Right lobe of liver (tissue), 6 donors: ENCODE data around the gene SIN3B. TPM values are rescaled to one million over a fixed set of nuclear protein-coding genes. Genes with fewer than 3 reads are reported as not detected.

ENCODE experiments used
- ATAC-seq, 4 donors: fragments of 200-7000 bp; cut with Tn5 transposase; one replicate each; pipeline ENCODE4 v1.9.1; 2020; ENCODE audit warnings: mild to moderate bottlenecking in 4 of 4, moderate library complexity in 4 of 4
- DNase-seq, 3 donors: peaks; one replicate each; pipeline ENCODE4 v3.0.0-alpha.2; 2020
- H3K27ac ChIP-seq, 3 donors: fragments of 200-600 bp; one replicate each; pipeline ENCODE4 v1.8.0; 2022
- H3K27me3 ChIP-seq, 2 donors: fragments of 200-600 bp; one replicate each; pipeline ENCODE4 v1.8.0; 2022
- H3K36me3 ChIP-seq, 4 donors: fragments of 200-600 bp; sonication (generic) in 1 of 4; one replicate each; pipeline versions ENCODE4 v1.5.1 to v1.8.0; 2017 to 2022; ENCODE audit warnings: control low read depth in 1 of 4
- H3K4me1 ChIP-seq, 4 donors: fragments of 200-600 bp; sonication (generic) in 1 of 4; one replicate each; pipeline versions ENCODE4 v1.5.1 to v1.8.0; 2017 to 2022; ENCODE audit warnings: control low read depth in 1 of 4
- H3K4me3 ChIP-seq, 3 donors: fragments of 200-600 bp; one replicate each; pipeline ENCODE4 v1.8.0; 2022
- H3K9me3 ChIP-seq, 4 donors: fragments of 200-600 bp; sonication (generic) in 1 of 4; one replicate each; pipeline versions ENCODE4 v1.5.1 to v1.8.0; 2017 to 2022; ENCODE audit warnings: control low read depth in 1 of 4
- POLR2A ChIP-seq: fragments of 450-650 bp; IDR thresholded peaks from one replicate; pipeline ENCODE4 v1.6.1; 2017; ENCODE audit warnings: antibody characterized with exemption, mild to moderate bottlenecking
- WGBS: methylation state at CpG from one replicate; pipeline ENCODE4 v1.1.6; 2018; ENCODE audit warnings: low coverage, low lambda C conversion rate; ENCODE audit not compliant: insufficient coverage; ENCODE audit errors: missing lambda C conversion rate; 5-methylcytosine and 5-hydroxymethylcytosine counted together
- intact Hi-C, 2 donors: fragments of 100-400 bp; cut with DNase I; formaldehyde crosslinking; loops; one replicate each; pipeline versions ENCODE4 v1.11.2 to v1.14.1; 2022
- total RNA-seq, 6 experiments: library from RNA; depleted of rRNA in 2 of 6; stranded (reverse); fragments of >200 nt in 2 of 6; fragmentation: NEBNext Ultra II Directional in 3 of 6; extraction: Animal tissue kit (Norgen Biotek cat#: 25700) in 3 of 6; gene quantifications; one replicate each; pipeline versions ENCODE4 v1.1.0 to v1.2.4, GENCODE V29; 2016 to 2023
- TF ChIP-seq, protein P1 (sequence below), 4 donors: fragments of 200-600 bp in 3 of 4; fragments of 450-650 bp in 1 of 4; IDR thresholded peaks; one replicate each; pipeline versions ENCODE4 v1.5.1 to v1.8.0; 2016 to 2022; ENCODE audit warnings: antibody characterized with exemption in 4 of 4, mild to moderate bottlenecking in 2 of 4
- donor health status: DM: no; HTN: yes; CAD: no.
- donor health status: DM: no; HTN: no; CAD: no.
- donor health status: DM: no; HTN: no; CAD: no.
- donor health status: DM: no; HTN: yes; CAD: no.
- donor health status: DM: no; HTN: yes; CAD: no.

The SIN3B gene
- total RNA-seq, 6 experiments from 2014 or later = 10.6 to 20.9 (median 13.6) TPM

DNA sequence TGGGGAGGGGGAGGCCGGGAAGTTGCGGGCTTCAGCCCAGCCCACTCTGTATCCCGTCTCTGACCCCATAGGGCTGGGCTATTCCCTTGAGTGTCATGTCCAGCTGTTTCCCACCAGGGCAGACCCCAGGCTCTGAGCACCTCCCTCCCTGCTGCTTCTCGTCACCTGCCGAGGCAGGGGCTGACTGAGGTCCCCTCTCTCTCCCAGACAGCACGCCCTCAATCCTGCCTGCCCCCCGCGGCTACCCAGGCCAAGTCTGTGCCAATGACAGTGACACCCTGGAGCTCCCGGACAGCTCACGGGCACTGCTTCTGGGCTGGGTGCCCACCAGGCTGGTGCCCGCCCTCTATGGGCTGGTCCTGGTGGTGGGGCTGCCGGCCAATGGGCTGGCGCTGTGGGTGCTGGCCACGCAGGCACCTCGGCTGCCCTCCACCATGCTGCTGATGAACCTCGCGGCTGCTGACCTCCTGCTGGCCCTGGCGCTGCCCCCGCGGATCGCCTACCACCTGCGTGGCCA lies 60.2 kb downstream of the SIN3B start:
- no peaks in the 10 kb centered on the region for H3K36me3 ChIP-seq
- no peaks in the 10 kb centered on the region for H3K4me1 ChIP-seq
- TF ChIP-seq, protein P1, sequence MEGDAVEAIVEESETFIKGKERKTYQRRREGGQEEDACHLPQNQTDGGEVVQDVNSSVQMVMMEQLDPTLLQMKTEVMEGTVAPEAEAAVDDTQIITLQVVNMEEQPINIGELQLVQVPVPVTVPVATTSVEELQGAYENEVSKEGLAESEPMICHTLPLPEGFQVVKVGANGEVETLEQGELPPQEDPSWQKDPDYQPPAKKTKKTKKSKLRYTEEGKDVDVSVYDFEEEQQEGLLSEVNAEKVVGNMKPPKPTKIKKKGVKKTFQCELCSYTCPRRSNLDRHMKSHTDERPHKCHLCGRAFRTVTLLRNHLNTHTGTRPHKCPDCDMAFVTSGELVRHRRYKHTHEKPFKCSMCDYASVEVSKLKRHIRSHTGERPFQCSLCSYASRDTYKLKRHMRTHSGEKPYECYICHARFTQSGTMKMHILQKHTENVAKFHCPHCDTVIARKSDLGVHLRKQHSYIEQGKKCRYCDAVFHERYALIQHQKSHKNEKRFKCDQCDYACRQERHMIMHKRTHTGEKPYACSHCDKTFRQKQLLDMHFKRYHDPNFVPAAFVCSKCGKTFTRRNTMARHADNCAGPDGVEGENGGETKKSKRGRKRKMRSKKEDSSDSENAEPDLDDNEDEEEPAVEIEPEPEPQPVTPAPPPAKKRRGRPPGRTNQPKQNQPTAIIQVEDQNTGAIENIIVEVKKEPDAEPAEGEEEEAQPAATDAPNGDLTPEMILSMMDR (IDR thresholded peaks at IDR 0.05) = no peak
- no peak for TF ChIP-seq POLR2A
- DNase-seq = no peak
- H3K9me3 ChIP-seq = no peaks in the 10 kb centered on the region
- no peak overlapping the region for H3K27ac ChIP-seq
- no peaks in the 10 kb centered on the region for H3K27me3 ChIP-seq
- 60% methylated on average over 1 of the region's 22 CpGs for WGBS
- no peak for ATAC-seq
- H3K4me3 ChIP-seq = no peak overlapping the region
- intact Hi-C loops = no loop called here

DNA sequence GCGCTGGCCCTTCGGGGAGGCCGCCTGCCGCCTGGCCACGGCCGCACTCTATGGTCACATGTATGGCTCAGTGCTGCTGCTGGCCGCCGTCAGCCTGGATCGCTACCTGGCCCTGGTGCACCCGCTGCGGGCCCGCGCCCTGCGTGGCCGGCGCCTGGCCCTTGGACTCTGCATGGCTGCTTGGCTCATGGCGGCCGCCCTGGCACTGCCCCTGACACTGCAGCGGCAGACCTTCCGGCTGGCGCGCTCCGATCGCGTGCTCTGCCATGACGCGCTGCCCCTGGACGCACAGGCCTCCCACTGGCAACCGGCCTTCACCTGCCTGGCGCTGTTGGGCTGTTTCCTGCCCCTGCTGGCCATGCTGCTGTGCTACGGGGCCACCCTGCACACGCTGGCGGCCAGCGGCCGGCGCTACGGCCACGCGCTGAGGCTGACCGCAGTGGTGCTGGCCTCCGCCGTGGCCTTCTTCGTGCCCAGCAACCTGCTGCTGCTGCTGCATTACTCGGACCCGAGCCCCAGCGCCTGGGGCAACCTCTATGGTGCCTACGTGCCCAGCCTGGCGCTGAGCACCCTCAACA lies 60.8 kb downstream of the SIN3B start:
- no peaks in the 10 kb centered on the region for H3K4me1 ChIP-seq
- no peak overlapping the region for H3K27ac ChIP-seq

GRCh38 chr19:16890461-16891184 lies 61.4 kb downstream of the SIN3B start:
- intact Hi-C loops = no loop called here
- H3K4me3 ChIP-seq = no peak overlapping the region
- H3K27ac ChIP-seq = no peak overlapping the region
- no peaks in the 10 kb centered on the region for H3K36me3 ChIP-seq
- 75% methylated on average over 12 of the region's 24 CpGs for WGBS
- H3K4me1 ChIP-seq = no peaks in the 10 kb centered on the region
- no peaks in the 10 kb centered on the region for H3K9me3 ChIP-seq
- no peak for DNase-seq
- H3K27me3 ChIP-seq = no peaks in the 10 kb centered on the region
- TF ChIP-seq, protein P1 (IDR thresholded peaks at IDR 0.05) = no peak
- no peak for TF ChIP-seq POLR2A
- no peak for ATAC-seq

More for the DNA sequence above, 60.8 kb downstream of the SIN3B start:
- H3K36me3 ChIP-seq = no peaks in the 10 kb centered on the region
- WGBS = no CpG with 5 or more reads among the region's 48 CpGs
- intact Hi-C loops = no loop called here
- H3K4me3 ChIP-seq = no peak overlapping the region
- ATAC-seq (no peak), DNase-seq (no peak)
- TF ChIP-seq, protein P1 (IDR thresholded peaks at IDR 0.05) = no peak
- TF ChIP-seq POLR2A = no peak
- no peaks in the 10 kb centered on the region for H3K27me3 ChIP-seq
- H3K9me3 ChIP-seq = no peaks in the 10 kb centered on the region

DNA sequence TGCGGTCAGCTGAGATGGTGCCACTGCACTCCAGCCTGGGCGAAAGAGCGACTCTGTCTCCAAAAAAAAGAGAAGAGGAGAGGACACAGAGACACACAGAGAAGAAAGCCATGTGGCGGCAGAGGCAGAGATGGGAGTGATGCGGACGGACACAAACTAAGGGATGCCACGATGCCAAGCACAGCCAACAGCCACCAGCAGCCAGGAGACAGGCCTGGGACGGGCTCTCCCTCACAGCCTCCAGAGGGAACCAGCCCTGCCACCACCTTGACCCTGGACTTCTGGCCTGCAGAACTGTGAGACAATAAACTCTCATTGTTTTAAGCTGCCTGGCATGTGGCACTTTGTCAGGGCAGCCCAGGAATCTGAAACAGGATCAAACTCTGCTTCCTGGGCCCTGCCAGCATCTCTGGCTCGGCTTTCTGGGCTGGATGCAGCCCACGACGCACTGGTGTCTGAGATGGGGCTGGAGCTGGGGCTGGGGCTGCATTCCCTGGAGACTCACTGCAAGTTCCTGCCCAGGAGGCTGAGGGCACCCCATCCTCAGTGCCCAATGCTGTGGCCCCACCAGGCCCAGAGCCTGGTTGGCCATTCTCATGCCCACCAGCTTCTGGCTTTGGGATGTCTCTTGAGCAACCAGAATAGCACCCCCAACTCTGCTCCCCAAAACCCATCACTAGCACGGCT lies 62.6 kb downstream of the SIN3B start:
- Histone ChIP-seq H3K4me3 (no peak overlapping the region), H3K36me3 (no peaks in the 10 kb centered on the region), H3K27me3 (peaks cover 0 to 7% of the 10 kb centered on the region in 2 donors), H3K27ac (no peak overlapping the region), H3K9me3 (no peaks in the 10 kb centered on the region), H3K4me1 (peaks cover 0 to 7% (median 0%) of the 10 kb centered on the region in 4 donors)
- DNase-seq (no peak), ATAC-seq (no peak)
- TF ChIP-seq, protein P1 (IDR thresholded peaks at IDR 0.05) = no peak
- TF ChIP-seq POLR2A = no peak
- 100% methylated on average over 4 of the region's 12 CpGs for WGBS
- intact Hi-C loops = no loop called here
